SIG-M5 treated with dmso at 0.1 percent for 504 hours (cell line): ENCODE measurements around the gene FAF2.

Source experiments
- DNase-seq: peaks from one replicate; lab custom pipeline; 2025; ENCODE audit not compliant: unreplicated experiment; lab: John Stamatoyannopoulos, UW

Gene FAF2

GRCh38 chr5:176529741-176530141, 81.6 kb downstream of the FAF2 start:
- no peak for DNase-seq

GRCh38 chr5:176530393-176530982, 82.3 kb downstream of the FAF2 start:
- no peak for DNase-seq

GRCh38 chr5:176530983-176531901, 83.1 kb downstream of the FAF2 start:
- no peak for DNase-seq

GRCh38 chr5:176531902-176532493, 83.8 kb downstream of the FAF2 start:
- no peak for DNase-seq

- no peak for DNase-seq
Measured at GRCh38 chr5:176532795-176533194, 84.6 kb downstream of the FAF2 start.

GRCh38 chr5:176533390-176533789, 85.2 kb downstream of the FAF2 start:
- peak; percentile 94 for DNase-seq

GRCh38 chr5:176533894-176534611, 85.9 kb downstream of the FAF2 start:
- DNase-seq: peak; percentile 80

- no peak for DNase-seq
Measured at GRCh38 chr5:176534640-176535039, 86.5 kb downstream of the FAF2 start.

GRCh38 chr5:176535101-176535663, 87.0 kb downstream of the FAF2 start:
- DNase-seq: peak; percentile 88

GRCh38 chr5:176535664-176536131, 87.5 kb downstream of the FAF2 start:
- no peak for DNase-seq

- DNase-seq: peak; percentile 83
Measured at GRCh38 chr5:176536132-176536901, 88.1 kb downstream of the FAF2 start.

- peak; percentile 98 for DNase-seq
Measured at GRCh38 chr5:176536902-176537553, 88.8 kb downstream of the FAF2 start, which contains the start of gene RNF44. RNF44 (minus strand) TSS chr5:176537402; CDS start chr5:176532472, 4,930 bp downstream.

- peak; percentile 100 for DNase-seq
Measured at GRCh38 chr5:176537554-176538229, 89.5 kb downstream of the FAF2 start.

- no peak for DNase-seq
Measured at GRCh38 chr5:176538230-176538988, 90.2 kb downstream of the FAF2 start.

GRCh38 chr5:176538989-176539384, 90.8 kb downstream of the FAF2 start:
- no peak for DNase-seq

- DNase-seq: no peak
Measured at GRCh38 chr5:176540476-176540899, 92.3 kb downstream of the FAF2 start.

GRCh38 chr5:176540956-176541337, 92.8 kb downstream of the FAF2 start:
- DNase-seq: no peak
